OCI-LY1 (cell line): ENCODE measurements around the gene TTC33.

Experiments used
- CTCF ChIP-seq: fragments of 200-600 bp; sonication (generic), shearing (Covaris generic); IDR thresholded peaks from 2 replicates; pipeline ENCODE4 v1.5.1; 2017; ENCODE audit warnings: mild to moderate bottlenecking, antibody characterized with exemption, low read length, moderate library complexity, mixed read lengths
- EZH2 ChIP-seq: fragments of 200-600 bp; sonication (generic), shearing (Covaris generic); IDR thresholded peaks from 2 replicates; pipeline ENCODE4 v1.8.0; 2017; ENCODE audit warnings: borderline replicate concordance, mixed run types, mild to moderate bottlenecking, antibody characterized with exemption, low read length, moderate library complexity, mixed read lengths

GRCh38 chr5:40796487-40796889, 40.7 kb upstream of the TTC33 start:
- TF ChIP-seq CTCF (no peak), EZH2 (no peak)
